Glutamatergic neuron (in vitro differentiated cells): ENCODE data around the gene ALDH1L2. TPM values are rescaled to one million over a fixed set of nuclear protein-coding genes. Genes with fewer than 3 reads are reported as not detected.

Source experiments
- DNase-seq: peaks from one replicate; pipeline ENCODE4 v3.0.0; 2022
- H3K27ac Mint-ChIP-seq: one replicate; pipeline ENCODE4 v1.8.0; 2020; ENCODE audit warnings: mild to moderate bottlenecking, mixed read lengths, inconsistent platforms; ENCODE audit not compliant: unreplicated experiment
- H3K27me3 Mint-ChIP-seq: one replicate; pipeline ENCODE4 v1.8.0; 2020; ENCODE audit warnings: mild to moderate bottlenecking, moderate library complexity, mixed read lengths, inconsistent platforms; ENCODE audit not compliant: unreplicated experiment
- H3K36me3 Mint-ChIP-seq: one replicate; pipeline ENCODE4 v1.8.0; 2020; ENCODE audit warnings: mild to moderate bottlenecking, mixed read lengths, inconsistent platforms; ENCODE audit not compliant: unreplicated experiment
- H3K4me1 Mint-ChIP-seq: one replicate; pipeline ENCODE4 v1.8.0; 2020; ENCODE audit warnings: mild to moderate bottlenecking, low read depth, mixed read lengths, inconsistent platforms; ENCODE audit not compliant: unreplicated experiment
- H3K4me3 Mint-ChIP-seq: one replicate; pipeline ENCODE4 v1.8.0; 2020; ENCODE audit warnings: mild to moderate bottlenecking, mixed read lengths, inconsistent platforms; ENCODE audit not compliant: unreplicated experiment
- H3K9me3 Mint-ChIP-seq: one replicate; pipeline ENCODE4 v1.8.0; 2020; ENCODE audit warnings: mild to moderate bottlenecking, moderate library complexity, mixed read lengths, inconsistent platforms; ENCODE audit not compliant: unreplicated experiment
- CTCF ChIP-seq: fragments of 200-600 bp; sonication (generic); IDR thresholded peaks from one replicate; pipeline ENCODE4 v1.5.0; 2021; ENCODE audit not compliant: partially characterized antibody, unreplicated experiment
- total RNA-seq: library from RNA; stranded (reverse); fragmentation: NEBNext Ultra II Directional; extraction: Animal tissue kit (Norgen Biotek cat#: 25700); gene quantifications from one replicate; pipeline ENCODE4 v1.2.1, GENCODE V29; 2021; ENCODE audit not compliant: unreplicated experiment

ALDH1L2 gene
- total RNA-seq, 1 donor from 2014 or later, result 47.4 TPM

GRCh38 chr12:104974626-104975290 lies 109.5 kb downstream of the ALDH1L2 start:
- H3K4me3 Mint-ChIP-seq, result no peak overlapping the region
- no peak for DNase-seq
- no peaks in the 10 kb centered on the region for H3K4me1 Mint-ChIP-seq
- no peak overlapping the region for H3K27ac Mint-ChIP-seq
- no peaks in the 10 kb centered on the region for H3K27me3 Mint-ChIP-seq
- no peak for TF ChIP-seq CTCF
- H3K9me3 Mint-ChIP-seq, result no peaks in the 10 kb centered on the region
- H3K36me3 Mint-ChIP-seq, result no peaks in the 10 kb centered on the region

- no peak overlapping the region for H3K27ac Mint-ChIP-seq
- TF ChIP-seq CTCF, result no peak
- no peak overlapping the region for H3K4me3 Mint-ChIP-seq
- no peaks in the 10 kb centered on the region for H3K4me1 Mint-ChIP-seq
- DNase-seq, result no peak
- no peaks in the 10 kb centered on the region for H3K9me3 Mint-ChIP-seq
- no peaks in the 10 kb centered on the region for H3K27me3 Mint-ChIP-seq
- no peaks in the 10 kb centered on the region for H3K36me3 Mint-ChIP-seq
Observed at GRCh38 chr12:104973250-104973649, 111.0 kb downstream of the ALDH1L2 start.

- Mint-ChIP-seq H3K27ac (no peak overlapping the region), H3K9me3 (no peaks in the 10 kb centered on the region), H3K4me1 (no peaks in the 10 kb centered on the region), H3K4me3 (no peak overlapping the region), H3K27me3 (no peaks in the 10 kb centered on the region), H3K36me3 (no peaks in the 10 kb centered on the region)
- no peak for TF ChIP-seq CTCF
- DNase-seq, result no peak
Observed at GRCh38 chr12:104971306-104971705, 113.0 kb downstream of the ALDH1L2 start.

Other genes starting within 250 kb of the ALDH1L2 start
- gene SLC41A2, start 126.2 kb downstream of the ALDH1L2 start, total RNA-seq, result 12.0 TPM
- 19.3 TPM for gene NOPCHAP1, start 98.1 kb downstream of the ALDH1L2 start, total RNA-seq
- gene WASHC4, start 23.3 kb upstream of the ALDH1L2 start, total RNA-seq, result 75.4 TPM
- 35.6 TPM for gene APPL2, start 151.7 kb upstream of the ALDH1L2 start, total RNA-seq
- 9.4 TPM for gene C12orf75, start 246.2 kb upstream of the ALDH1L2 start, total RNA-seq